ENCODE measurements around the gene LSAMP. TPM values are rescaled to one million over a fixed set of nuclear protein-coding genes. Genes with fewer than 3 reads are reported as not detected.

LSAMP gene
- total and polyA plus RNA-seq, 9 of the 15 experiments (the other 6 are each of a cell fraction or from before 2014, with no cell fraction given): 0.09 to 0.11 TPM; not detected in 7

DNA sequence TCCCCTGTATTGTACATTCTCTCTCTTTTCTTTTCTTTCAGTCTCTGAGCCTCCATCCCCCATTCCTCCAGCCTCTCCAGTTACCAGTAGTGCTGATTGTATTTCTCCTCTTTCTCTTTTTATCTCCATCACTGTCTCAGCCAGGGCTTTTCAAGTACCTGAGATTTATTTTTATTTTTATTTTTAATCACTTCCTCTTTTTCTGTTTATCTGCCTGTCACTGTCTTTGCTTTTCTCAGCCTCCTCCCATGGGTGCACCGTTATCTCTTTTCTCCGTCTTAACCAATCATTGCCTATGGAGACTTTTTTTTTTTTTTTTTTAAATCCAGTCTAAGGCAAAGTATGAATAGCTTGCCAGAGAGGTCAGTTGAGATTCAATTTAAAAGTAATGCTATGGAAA, 462.7 kb downstream of the LSAMP start (continued):
- TF ChIP-seq SPI1 (IDR thresholded peaks at IDR 0.05; ENCODE audit: borderline replicate concordance, low read depth, low read length) (peak; percentile 90), CTBP1 (IDR thresholded peaks at IDR 0.05; ENCODE audit: borderline replicate concordance) (0 out of 2 replicates have a peak, but pooled peaks have one; percentile 16), SMARCE1 (IDR thresholded peaks at IDR 0.05) (peak; percentile 46; the same call in 1 of the 2 replicates), FOXA1 (IDR thresholded peaks at IDR 0.05; ENCODE audit: borderline replicate concordance) (no peak), TAL1 (IDR thresholded peaks at IDR 0.05) (peak; percentile 44)
- TF ChIP-seq, protein P1, sequence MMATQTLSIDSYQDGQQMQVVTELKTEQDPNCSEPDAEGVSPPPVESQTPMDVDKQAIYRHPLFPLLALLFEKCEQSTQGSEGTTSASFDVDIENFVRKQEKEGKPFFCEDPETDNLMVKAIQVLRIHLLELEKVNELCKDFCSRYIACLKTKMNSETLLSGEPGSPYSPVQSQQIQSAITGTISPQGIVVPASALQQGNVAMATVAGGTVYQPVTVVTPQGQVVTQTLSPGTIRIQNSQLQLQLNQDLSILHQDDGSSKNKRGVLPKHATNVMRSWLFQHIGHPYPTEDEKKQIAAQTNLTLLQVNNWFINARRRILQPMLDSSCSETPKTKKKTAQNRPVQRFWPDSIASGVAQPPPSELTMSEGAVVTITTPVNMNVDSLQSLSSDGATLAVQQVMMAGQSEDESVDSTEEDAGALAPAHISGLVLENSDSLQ (IDR thresholded peaks at IDR 0.05): peak; percentile 66; the same call in 1 of the 2 replicates

GRCh38 chr3:115982108-115982507, 463.2 kb downstream of the LSAMP start:
- in situ Hi-C loops (cut with MboI) (no loop called here), intact Hi-C loops (cut with micrococcal nuclease) (no loop called here)
- Histone ChIP-seq H3K9me1 (ENCODE audit: control insufficient read depth, insufficient read depth, low read length) (no peaks in the 10 kb centered on the region), H3K36me3 (ENCODE audit: control insufficient read depth, insufficient read depth, low read length) (no peaks in the 10 kb centered on the region), H3K4me3 (no peak overlapping the region), H3K27ac (ENCODE audit: extremely low read depth, low read depth, low read length) (no peak overlapping the region), H3K27me3 (ENCODE audit: control insufficient read depth in 2 of 2, insufficient read depth in 2 of 2, low read length in 2 of 2) (no peaks in the 10 kb centered on the region), H3K4me1 (replicated peaks in 1 of 2; ENCODE audit: control insufficient read depth in 2 of 2, insufficient read depth in 2 of 2, low read length in 2 of 2) (peaks cover 0 to 3% of the 10 kb centered on the region in 2 experiments; a peak in 1 of 5 replicates), H2AFZ (ENCODE audit: low read depth, low read length) (no peak overlapping the region), H3K79me2 (ENCODE audit: control insufficient read depth, insufficient read depth, low read length) (no peaks in the 10 kb centered on the region), H3K9me3 (replicated peaks; ENCODE audit: control insufficient read depth, insufficient read depth, low read depth, low read length) (peaks cover 4% of the 10 kb centered on the region; the same call in 1 of the 2 replicates), H4K20me1 (replicated peaks; ENCODE audit: control insufficient read depth, insufficient read depth, low read length) (no peaks in the 10 kb centered on the region), H3K9ac (ENCODE audit: insufficient read depth in 1 of 2, low read depth in 2 of 2, low read length in 2 of 2) (no peak overlapping the region), H3K4me2 (ENCODE audit: insufficient read depth, low read length) (no peak overlapping the region)
- 53% methylated on average over 3 of the region's 3 CpGs for WGBS (ENCODE audit: insufficient coverage, low coverage, missing lambda C conversion rate)
- POLR2A ChIA-PET: no interaction called here
- CTCF ChIA-PET (ENCODE audit: low intra/inter-chr PET ratio): no interaction called here
- ATAC-seq: no peak
- DNase-seq (ENCODE audit: extremely low read depth in 1 of 4, low spot score in 3 of 4): no peak
- BruUV-seq (replicated peaks): no TSS peak
- no peak for FAIRE-seq
- TF ChIP-seq, protein P2, sequence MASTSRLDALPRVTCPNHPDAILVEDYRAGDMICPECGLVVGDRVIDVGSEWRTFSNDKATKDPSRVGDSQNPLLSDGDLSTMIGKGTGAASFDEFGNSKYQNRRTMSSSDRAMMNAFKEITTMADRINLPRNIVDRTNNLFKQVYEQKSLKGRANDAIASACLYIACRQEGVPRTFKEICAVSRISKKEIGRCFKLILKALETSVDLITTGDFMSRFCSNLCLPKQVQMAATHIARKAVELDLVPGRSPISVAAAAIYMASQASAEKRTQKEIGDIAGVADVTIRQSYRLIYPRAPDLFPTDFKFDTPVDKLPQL (IDR thresholded peaks at IDR 0.05; ENCODE audit: extremely low read depth, insufficient read length): no peak
- TF ChIP-seq ATF4 (CRISPR knock-in tag; IDR thresholded peaks at IDR 0.05): no peak
- no peak for TF ChIP-seq BCLAF1 (IDR thresholded peaks at IDR 0.05; ENCODE audit: borderline replicate concordance in 1 of 2, control insufficient read depth in 1 of 2, low read depth in 2 of 2, low read length in 1 of 2)
- TF ChIP-seq RUNX1 (IDR thresholded peaks at IDR 0.05; ENCODE audit: low read depth): no peak
- TF ChIP-seq THRA (IDR thresholded peaks at IDR 0.05): no peak
- no peak for TF ChIP-seq ZNF699 (CRISPR knock-in tag; IDR thresholded peaks at IDR 0.05; ENCODE audit: insufficient replicate concordance)
- TF ChIP-seq, protein P3, sequence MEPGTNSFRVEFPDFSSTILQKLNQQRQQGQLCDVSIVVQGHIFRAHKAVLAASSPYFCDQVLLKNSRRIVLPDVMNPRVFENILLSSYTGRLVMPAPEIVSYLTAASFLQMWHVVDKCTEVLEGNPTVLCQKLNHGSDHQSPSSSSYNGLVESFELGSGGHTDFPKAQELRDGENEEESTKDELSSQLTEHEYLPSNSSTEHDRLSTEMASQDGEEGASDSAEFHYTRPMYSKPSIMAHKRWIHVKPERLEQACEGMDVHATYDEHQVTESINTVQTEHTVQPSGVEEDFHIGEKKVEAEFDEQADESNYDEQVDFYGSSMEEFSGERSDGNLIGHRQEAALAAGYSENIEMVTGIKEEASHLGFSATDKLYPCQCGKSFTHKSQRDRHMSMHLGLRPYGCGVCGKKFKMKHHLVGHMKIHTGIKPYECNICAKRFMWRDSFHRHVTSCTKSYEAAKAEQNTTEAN (CRISPR knock-in tag; IDR thresholded peaks at IDR 0.05): no peak
